Astrocyte of the cerebellum (primary cell): ENCODE measurements around the gene ABCF2.

Experiments
- DNase-seq: peaks from one replicate; pipeline ENCODE4 v3.0.0-alpha.2; 2011; ENCODE audit warnings: low read depth
- H3K4me3 ChIP-seq: 2 replicates; pipeline ENCODE4 v1.5.1; 2011; ENCODE audit warnings: mild to moderate bottlenecking, low read depth, low read length, moderate library complexity
- in situ Hi-C: cut with HindIII; loops from 2 replicates; pipeline ENCODE4 v1.10.0; 2017; ENCODE audit warnings: low sequenced_read_pairs
- TF ChIP-seq, protein P1 (sequence below): IDR thresholded peaks from 2 replicates; pipeline ENCODE4 v1.5.1; 2012; ENCODE audit warnings: low read length, low read depth, moderate library complexity, mild to moderate bottlenecking; ENCODE audit errors: missing control alignments

The ABCF2 gene

DNA sequence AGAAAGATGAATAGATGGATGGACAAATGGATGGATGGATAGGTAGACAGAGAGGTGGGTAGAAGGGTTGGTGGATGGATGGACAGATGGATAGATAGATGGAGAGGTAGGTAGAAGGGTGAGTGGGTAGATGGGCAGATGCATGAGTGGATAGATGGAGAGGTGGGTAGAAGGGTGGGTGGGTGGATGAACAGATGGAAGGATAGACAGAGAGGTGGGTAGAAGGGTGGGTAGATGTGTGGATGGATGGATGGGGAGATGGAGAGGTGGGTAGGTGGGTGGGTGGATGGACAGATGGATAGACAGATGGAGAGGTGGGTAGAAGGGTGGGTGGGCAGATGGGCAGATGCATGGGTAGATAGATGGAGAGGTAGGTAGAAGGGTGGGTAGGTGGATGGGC, 29.1 kb downstream of the ABCF2 start:
- no peak for DNase-seq
- no peak overlapping the region for H3K4me3 ChIP-seq
- in situ Hi-C loops = no loop called here
- TF ChIP-seq, protein P1, sequence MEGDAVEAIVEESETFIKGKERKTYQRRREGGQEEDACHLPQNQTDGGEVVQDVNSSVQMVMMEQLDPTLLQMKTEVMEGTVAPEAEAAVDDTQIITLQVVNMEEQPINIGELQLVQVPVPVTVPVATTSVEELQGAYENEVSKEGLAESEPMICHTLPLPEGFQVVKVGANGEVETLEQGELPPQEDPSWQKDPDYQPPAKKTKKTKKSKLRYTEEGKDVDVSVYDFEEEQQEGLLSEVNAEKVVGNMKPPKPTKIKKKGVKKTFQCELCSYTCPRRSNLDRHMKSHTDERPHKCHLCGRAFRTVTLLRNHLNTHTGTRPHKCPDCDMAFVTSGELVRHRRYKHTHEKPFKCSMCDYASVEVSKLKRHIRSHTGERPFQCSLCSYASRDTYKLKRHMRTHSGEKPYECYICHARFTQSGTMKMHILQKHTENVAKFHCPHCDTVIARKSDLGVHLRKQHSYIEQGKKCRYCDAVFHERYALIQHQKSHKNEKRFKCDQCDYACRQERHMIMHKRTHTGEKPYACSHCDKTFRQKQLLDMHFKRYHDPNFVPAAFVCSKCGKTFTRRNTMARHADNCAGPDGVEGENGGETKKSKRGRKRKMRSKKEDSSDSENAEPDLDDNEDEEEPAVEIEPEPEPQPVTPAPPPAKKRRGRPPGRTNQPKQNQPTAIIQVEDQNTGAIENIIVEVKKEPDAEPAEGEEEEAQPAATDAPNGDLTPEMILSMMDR = no peak

DNA sequence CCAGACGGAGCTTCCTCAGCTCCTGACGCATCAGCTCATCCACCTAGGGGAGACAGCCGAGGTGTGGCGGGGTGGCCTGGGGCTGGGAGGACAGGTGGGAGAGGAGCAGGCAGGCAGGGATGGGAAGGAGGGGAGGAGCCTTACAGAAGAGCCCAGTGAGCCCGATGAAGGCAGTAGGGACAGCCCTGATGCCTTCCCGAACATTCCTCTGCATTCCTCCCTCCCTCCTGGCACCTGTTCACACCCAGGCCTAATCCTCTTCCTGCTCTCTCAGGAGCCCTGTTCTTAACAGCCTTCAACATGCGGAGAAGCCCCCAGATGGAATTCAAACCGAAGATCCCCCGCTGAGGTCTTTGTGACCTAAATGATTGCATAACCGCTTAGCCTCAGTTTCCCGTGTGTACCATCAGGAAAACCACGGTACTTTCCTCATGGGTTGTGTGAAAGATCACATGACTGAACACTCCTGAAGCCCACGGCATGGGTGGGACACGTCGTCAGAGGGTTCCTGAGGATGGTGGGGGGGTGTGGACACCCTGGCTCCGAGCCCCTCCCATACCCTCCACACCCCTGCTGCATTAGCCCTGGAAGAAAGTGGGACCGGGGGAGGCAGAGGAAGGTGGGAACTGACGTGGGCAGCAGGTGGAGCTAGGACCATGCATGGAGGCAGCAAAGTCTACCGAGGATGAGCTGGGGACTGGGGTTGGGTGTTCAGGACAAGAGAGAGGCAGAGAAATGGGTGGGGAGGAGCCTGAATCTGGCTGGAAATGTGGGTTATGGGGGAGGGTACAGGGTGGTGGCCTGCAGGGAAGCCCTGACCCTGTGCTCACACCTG, 31.2 kb downstream of the ABCF2 start:
- no peak overlapping the region for H3K4me3 ChIP-seq
- in situ Hi-C loops = no loop called here
- TF ChIP-seq, protein P1 = no peak
- DNase-seq = no peak

DNA sequence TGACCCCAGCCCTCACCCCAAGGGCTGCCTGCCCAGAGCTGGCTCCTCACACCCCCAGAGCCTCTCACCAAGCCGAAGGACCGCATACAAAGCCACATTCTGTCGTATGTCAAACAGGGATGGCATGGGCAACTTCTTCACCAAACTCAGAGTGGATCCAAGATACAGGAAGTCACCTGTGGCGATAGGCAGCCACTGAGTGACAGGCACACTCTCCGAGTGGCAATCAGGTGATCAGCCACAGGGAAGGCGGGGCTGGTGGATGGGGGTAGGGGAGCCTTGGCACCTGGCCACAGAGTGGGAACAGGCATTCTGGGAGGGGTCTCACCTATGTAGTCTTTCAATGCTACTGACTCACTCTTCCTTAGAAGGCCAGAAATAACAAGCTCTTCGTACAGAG, 32.8 kb downstream of the ABCF2 start:
- DNase-seq = no peak
- in situ Hi-C loops = no loop called here
- TF ChIP-seq, protein P1 = no peak

DNA sequence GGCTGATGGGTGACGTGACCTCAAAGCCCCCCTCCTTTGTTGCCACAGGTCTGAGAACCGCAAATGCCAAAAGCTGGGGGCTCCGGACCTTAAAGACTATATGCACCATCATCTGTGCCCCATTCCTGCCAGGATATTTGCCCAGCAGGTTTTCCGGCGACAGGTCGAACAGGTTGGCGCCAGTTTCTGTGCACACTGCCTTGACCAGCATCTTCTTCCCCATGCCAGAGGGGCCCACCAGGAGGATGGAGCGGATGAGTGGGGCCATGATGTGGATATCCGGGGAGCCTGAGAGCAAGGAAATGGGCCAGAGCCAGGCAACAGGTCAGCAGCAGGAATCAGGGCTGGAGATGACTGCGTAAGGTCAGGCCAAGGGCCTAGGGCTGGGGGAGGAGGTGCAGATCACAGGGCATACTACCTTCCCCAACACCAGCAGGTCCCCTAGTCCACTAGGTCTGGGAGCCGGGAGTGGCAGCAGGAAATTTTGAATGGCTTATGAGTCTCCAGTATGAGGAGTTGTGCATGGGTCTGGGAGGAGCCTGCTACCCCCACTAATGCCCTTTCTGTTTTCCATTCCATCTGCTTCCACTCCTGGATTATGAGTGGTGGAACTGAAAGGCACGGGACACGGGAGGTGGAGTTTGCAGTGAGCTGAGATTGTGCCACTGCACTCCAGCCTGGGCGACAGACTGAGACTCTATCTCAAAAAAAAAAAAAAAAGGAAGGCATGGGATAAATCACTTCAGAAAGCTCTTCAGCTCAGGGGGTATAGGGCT, 33.6 kb downstream of the ABCF2 start:
- TF ChIP-seq, protein P1 = no peak
- DNase-seq = no peak
- no peak overlapping the region for H3K4me3 ChIP-seq
- in situ Hi-C loops = no loop called here

More for the DNA sequence above, 32.8 kb downstream of the ABCF2 start:
- H3K4me3 ChIP-seq = no peak overlapping the region

DNA sequence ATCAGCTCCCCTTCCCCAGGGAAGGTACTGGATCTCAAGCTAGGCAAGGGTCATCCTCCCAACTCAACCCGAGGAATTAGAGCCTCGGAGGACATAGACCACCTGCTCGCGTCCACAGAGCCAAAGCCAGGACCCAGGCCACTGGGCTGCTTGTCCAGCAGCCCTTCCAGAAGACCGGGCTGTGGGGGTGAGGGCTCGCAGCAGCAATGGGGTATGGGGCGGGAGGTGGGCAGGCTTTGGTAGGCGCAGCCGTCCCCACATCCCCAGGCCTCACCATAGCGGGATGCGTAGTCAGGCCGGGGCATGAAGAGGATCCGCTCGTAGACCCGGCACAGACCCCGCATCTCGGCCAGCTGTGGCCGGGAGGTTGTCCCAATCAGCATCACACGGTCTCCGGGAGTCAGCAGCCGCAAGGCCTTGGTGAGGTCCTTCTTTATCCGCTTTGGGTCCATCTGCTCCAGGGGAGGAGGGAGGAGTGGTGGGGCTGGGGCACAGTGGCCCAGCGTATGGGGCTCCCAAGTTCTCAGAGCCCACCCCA, 34.9 kb downstream of the ABCF2 start:
- TF ChIP-seq, protein P1 = no peak
- H3K4me3 ChIP-seq = no peak overlapping the region
- DNase-seq = no peak
- in situ Hi-C loops = no loop called here

DNA sequence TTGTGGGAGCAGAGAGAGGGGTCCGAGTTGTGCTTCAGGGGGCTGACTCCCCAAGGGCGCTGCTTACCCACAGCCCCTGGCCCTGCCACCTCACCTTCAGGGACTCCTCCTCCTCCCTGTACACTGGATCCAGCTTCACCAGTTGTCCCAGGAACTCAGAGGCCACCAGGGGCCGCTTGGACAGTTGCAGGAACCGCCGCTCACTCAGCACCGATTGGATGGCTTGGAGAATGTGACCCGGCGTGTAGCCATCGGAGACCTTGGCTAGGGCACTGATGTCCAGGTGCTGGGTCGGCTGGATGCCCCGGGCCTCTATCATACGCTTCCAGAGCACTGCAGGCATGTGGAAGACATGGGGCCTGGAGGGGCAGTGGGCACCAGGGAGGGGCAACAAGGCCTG, 35.5 kb downstream of the ABCF2 start:
- TF ChIP-seq, protein P1 = no peak
- in situ Hi-C loops = no loop called here

More for the DNA sequence above, 35.5 kb downstream of the ABCF2 start:
- DNase-seq = no peak
- no peak overlapping the region for H3K4me3 ChIP-seq
